PC-9 (cell line): Measurements from ENCODE around the gene FEM1B. TPM values are rescaled to one million over a fixed set of nuclear protein-coding genes. Genes with fewer than 3 reads are reported as not detected.

Source experiments
- BruUV-seq: library from RNA; stranded (reverse); fragments of 400-500 nt; replicated peaks from 2 replicates; lab custom pipeline; 2021; lab: Mats Ljungman, UMichigan
- CTCF ChIA-PET: fragments of 300-600 bp; sonication (Branson Sonifier 250); formaldehyde crosslinking; loops from one replicate; lab custom pipeline; 2022; ENCODE audit warnings: antibody characterized with exemption; lab: Charles Lee
- POLR2A ChIA-PET: fragments of 300-600 bp; sonication (Branson Sonifier 250); formaldehyde crosslinking; loops from one replicate; lab custom pipeline; 2022; ENCODE audit warnings: antibody characterized with exemption; ENCODE audit not compliant: unreplicated experiment; lab: Charles Lee
- DNase-seq, 2 experiments: peaks; one replicate each; pipeline versions ENCODE4 v3.0.0 to v3.0.0-alpha.2; 2015 to 2022; ENCODE audit warnings: mixed read lengths in 1 of 2
- H2AFZ ChIP-seq: fragments of 200-600 bp; sonication (generic); 2 replicates; pipeline ENCODE4 v1.8.1; 2017; ENCODE audit warnings: antibody characterized with exemption
- H3F3A ChIP-seq: fragments of 200-600 bp; sonication (generic); 2 replicates; pipeline ENCODE4 v1.8.1; 2017; ENCODE audit warnings: antibody characterized with exemption, mild to moderate bottlenecking, low read depth; ENCODE audit not compliant: insufficient read depth
- H3K27ac ChIP-seq: fragments of 200-600 bp; sonication (generic); 2 replicates; pipeline ENCODE4 v1.6.1; 2016; ENCODE audit warnings: mixed run types
- H3K27me3 ChIP-seq: fragments of 200-600 bp; sonication (generic); 2 replicates; pipeline ENCODE4 v1.6.1; 2016; ENCODE audit warnings: low read depth, mixed run types; ENCODE audit not compliant: insufficient read depth
- H3K36me3 ChIP-seq: fragments of 200-600 bp; sonication (generic); 2 replicates; pipeline ENCODE4 v1.6.1; 2016; ENCODE audit warnings: low read depth, mixed run types
- H3K4me1 ChIP-seq: fragments of 200-600 bp; sonication (generic); replicated peaks from 2 replicates; pipeline ENCODE4 v1.6.1; 2016; ENCODE audit warnings: mixed run types; ENCODE audit not compliant: insufficient read depth
- H3K4me2 ChIP-seq: fragments of 200-600 bp; sonication (generic); 2 replicates; pipeline ENCODE4 v1.6.1; 2017; ENCODE audit warnings: mixed run types
- H3K4me3 ChIP-seq: fragments of 200-600 bp; sonication (generic); 2 replicates; pipeline ENCODE4 v1.6.1; 2016; ENCODE audit warnings: mixed run types
- H3K79me2 ChIP-seq: fragments of 200-600 bp; sonication (generic); 2 replicates; pipeline ENCODE4 v1.6.1; 2017; ENCODE audit warnings: low read depth, mixed run types
- H3K9me2 ChIP-seq: fragments of 200-600 bp; sonication (generic); 2 replicates; pipeline ENCODE4 v1.8.1; 2017; ENCODE audit warnings: mild to moderate bottlenecking; ENCODE audit not compliant: insufficient read depth
- H3K9me3 ChIP-seq: fragments of 200-600 bp; sonication (generic); 2 replicates; pipeline ENCODE4 v1.8.1; 2016; ENCODE audit warnings: low read depth; ENCODE audit not compliant: insufficient read depth
- H4K20me1 ChIP-seq: fragments of 200-600 bp; sonication (generic); 2 replicates; pipeline ENCODE4 v1.8.1; 2017; ENCODE audit not compliant: insufficient read depth
- CTCF ChIP-seq: fragments of 200-600 bp; sonication (generic); conservative IDR thresholded peaks from 2 replicates; pipeline ENCODE4 v1.6.1; 2017; ENCODE audit warnings: mixed run types, antibody characterized with exemption, mild to moderate bottlenecking, moderate library complexity
- EZH2 ChIP-seq: fragments of 200-600 bp; sonication (generic); IDR thresholded peaks from 2 replicates; pipeline ENCODE4 v1.8.0; 2017; ENCODE audit warnings: antibody characterized with exemption, low read depth
- intact Hi-C: fragments of 100-400 bp; cut with micrococcal nuclease; formaldehyde crosslinking; loops from one replicate; pipeline ENCODE4 v1.10.0; 2022; ENCODE audit not compliant: unreplicated experiment
- total RNA-seq: library from RNA; stranded (reverse); gene quantifications from 2 replicates; pipeline ENCODE4 v1.2.3, GENCODE V29; 2021

FEM1B gene
- total RNA-seq, 1 experiment from 2014 or later, result 31.6 TPM

GRCh38 chr15:68231102-68231818, 46.3 kb upstream of the FEM1B start:
- Histone ChIP-seq H3K27me3 (no peaks in the 10 kb centered on the region), H3K36me3 (no peaks in the 10 kb centered on the region), H3F3A (no peaks in the 10 kb centered on the region), H3K79me2 (peaks cover 27% of the 10 kb centered on the region), H4K20me1 (no peaks in the 10 kb centered on the region), H3K4me3 (no peak overlapping the region), H2AFZ (no peak overlapping the region), H3K9me3 (no peaks in the 10 kb centered on the region), H3K4me2 (no peak overlapping the region), H3K27ac (no peak overlapping the region), H3K4me1 (peaks cover 15% of the 10 kb centered on the region; the same call in 1 of the 2 replicates), H3K9me2 (no peaks in the 10 kb centered on the region)
- POLR2A ChIA-PET, result interaction anchor here (0.7 to 0.9 kb wide), 2 partner anchors 21 to 178 kb away, joined by 3 to 6 read pairs; no protein-coding TSS in a partner anchor
- intact Hi-C loops, result no loop called here
- no peak for TF ChIP-seq EZH2
- no peak for TF ChIP-seq CTCF
- DNase-seq, result no peak
- CTCF ChIA-PET, result no interaction called here
- BruUV-seq, result no TSS peak

- peaks cover 17% of the 10 kb centered on the region for H3K79me2 ChIP-seq
- no peaks in the 10 kb centered on the region for H3K27me3 ChIP-seq
- H4K20me1 ChIP-seq, result no peaks in the 10 kb centered on the region
- DNase-seq, result no peak
- H3K4me1 ChIP-seq, result peaks cover 15% of the 10 kb centered on the region; the same call in 1 of the 2 replicates
- H3K9me2 ChIP-seq, result no peaks in the 10 kb centered on the region
- H3K27ac ChIP-seq, result no peak overlapping the region
- H3F3A ChIP-seq, result no peaks in the 10 kb centered on the region
- no peak overlapping the region for H2AFZ ChIP-seq
- BruUV-seq, result no TSS peak
- ChIA-PET CTCF (interaction anchor here (0.7 kb wide), 1 partner anchor 74 kb away, joined by 3 read pairs; no protein-coding TSS in a partner anchor), POLR2A (no interaction called here)
- no peak for TF ChIP-seq EZH2
- TF ChIP-seq CTCF, result no peak
- no peak overlapping the region for H3K4me3 ChIP-seq
- no peak overlapping the region for H3K4me2 ChIP-seq
- no peaks in the 10 kb centered on the region for H3K36me3 ChIP-seq
- intact Hi-C loops, result no loop called here
- no peaks in the 10 kb centered on the region for H3K9me3 ChIP-seq
These were observed 45.1 kb upstream of the FEM1B start for GRCh38 chr15:68232449-68232848.

- no peaks in the 10 kb centered on the region for H3K36me3 ChIP-seq
- no peak overlapping the region for H3K27ac ChIP-seq
- H3K4me1 ChIP-seq, result peaks cover 13% of the 10 kb centered on the region; the same call in 1 of the 2 replicates
- no peaks in the 10 kb centered on the region for H3F3A ChIP-seq
- BruUV-seq, result no TSS peak
- TF ChIP-seq EZH2 (no peak), CTCF (no peak)
- no peak for DNase-seq
- H4K20me1 ChIP-seq, result no peaks in the 10 kb centered on the region
- H3K4me3 ChIP-seq, result no peak overlapping the region
- ChIA-PET POLR2A (no interaction called here), CTCF (no interaction called here)
- intact Hi-C loops, result no loop called here
- H3K4me2 ChIP-seq, result no peak overlapping the region
- no peaks in the 10 kb centered on the region for H3K27me3 ChIP-seq
- H2AFZ ChIP-seq, result no peak overlapping the region
- no peaks in the 10 kb centered on the region for H3K9me2 ChIP-seq
- no peaks in the 10 kb centered on the region for H3K9me3 ChIP-seq
- H3K79me2 ChIP-seq, result peaks cover 12% of the 10 kb centered on the region
These were observed 44.6 kb upstream of the FEM1B start for GRCh38 chr15:68232937-68233336.
